GM23248 (cell line): ENCODE results near the gene PLEK. TPM values are rescaled to one million over a fixed set of nuclear protein-coding genes. Genes with fewer than 3 reads are reported as not detected.
A peak's percentile ranks its signal among the peaks of the same experiment; 100 is the strongest.

Experiments
- DNase-seq: peaks from one replicate; pipeline ENCODE4 v3.0.0-alpha.2; 2015
- H2AFZ ChIP-seq: fragments of 200-600 bp; sonication (generic); 2 replicates; pipeline ENCODE4 v1.6.1; 2016; ENCODE audit warnings: antibody characterized with exemption
- H3F3A ChIP-seq: fragments of 200-600 bp; sonication (generic); 2 replicates; pipeline ENCODE4 v1.6.1; 2016; ENCODE audit warnings: mild to moderate bottlenecking, antibody characterized with exemption, mixed run types; ENCODE audit not compliant: insufficient read depth
- H3K27ac ChIP-seq: fragments of 200-600 bp; sonication (generic); 2 replicates; pipeline ENCODE4 v1.5.1; 2016; ENCODE audit warnings: mild to moderate bottlenecking
- H3K27me3 ChIP-seq: fragments of 200-600 bp; sonication (generic); replicated peaks from 2 replicates; pipeline ENCODE4 v1.6.1; 2016; ENCODE audit warnings: mild to moderate bottlenecking; ENCODE audit not compliant: insufficient read depth
- H3K36me3 ChIP-seq: fragments of 200-600 bp; sonication (generic); 2 replicates; pipeline ENCODE4 v1.6.1; 2016; ENCODE audit warnings: low read depth, mild to moderate bottlenecking
- H3K4me1 ChIP-seq: fragments of 200-600 bp; sonication (generic); 2 replicates; pipeline ENCODE4 v1.6.1; 2016; ENCODE audit warnings: mild to moderate bottlenecking; ENCODE audit not compliant: insufficient read depth
- H3K4me2 ChIP-seq: fragments of 200-600 bp; sonication (generic); one replicate; pipeline ENCODE4 v1.6.1; 2016; ENCODE audit warnings: mild to moderate bottlenecking; ENCODE audit not compliant: unreplicated experiment
- H3K4me3 ChIP-seq: fragments of 200-600 bp; sonication (generic); 2 replicates; pipeline ENCODE4 v1.5.1; 2016; ENCODE audit warnings: mild to moderate bottlenecking
- H3K79me2 ChIP-seq: fragments of 200-600 bp; sonication (generic); 2 replicates; pipeline ENCODE4 v1.6.1; 2016; ENCODE audit warnings: mild to moderate bottlenecking; ENCODE audit not compliant: insufficient read depth
- H3K9ac ChIP-seq: fragments of 200-600 bp; sonication (generic); 2 replicates; pipeline ENCODE4 v1.6.1; 2016; ENCODE audit warnings: mild to moderate bottlenecking
- H3K9me2 ChIP-seq: fragments of 200-600 bp; sonication (generic); 2 replicates; pipeline ENCODE4 v1.6.1; 2016; ENCODE audit warnings: mixed run types, mild to moderate bottlenecking, moderate library complexity; ENCODE audit not compliant: insufficient read depth
- H3K9me3 ChIP-seq: fragments of 200-600 bp; sonication (generic); one replicate; pipeline ENCODE4 v1.6.1; 2017; ENCODE audit warnings: low read depth
- H4K20me1 ChIP-seq: fragments of 200-600 bp; sonication (generic); 2 replicates; pipeline ENCODE4 v1.6.0; 2016; ENCODE audit not compliant: insufficient read depth
- EZH2 ChIP-seq: fragments of 200-600 bp; sonication (generic); IDR thresholded peaks from 2 replicates; pipeline ENCODE4 v1.6.1; 2018; ENCODE audit warnings: antibody characterized with exemption, mild to moderate bottlenecking; ENCODE audit not compliant: insufficient read depth, poor library complexity, severe bottlenecking
- EZH2phosphoT487 ChIP-seq: fragments of 200-600 bp; sonication (generic); IDR thresholded peaks from 2 replicates; pipeline ENCODE4 v1.6.1; 2018; ENCODE audit warnings: antibody characterized with exemption, moderate library complexity, mild to moderate bottlenecking, low read depth; ENCODE audit not compliant: insufficient read depth
- WGBS, 2 experiments: methylation state at CpG; one replicate each; pipeline ENCODE4 v1.1.6; 2015 to 2017; ENCODE audit warnings: low lambda C conversion rate in 2 of 2, low coverage in 1 of 2; ENCODE audit errors: missing lambda C conversion rate in 2 of 2; 5-methylcytosine and 5-hydroxymethylcytosine counted together
- in situ Hi-C: fragments of 300-500 bp; cut with MboI; formaldehyde crosslinking; loops from 2 replicates; pipeline ENCODE4 v1.15.0; 2020
- polyA plus RNA-seq: library from polyadenylated mRNA; unstranded; fragments of >200 nt; fragmentation: Nextera tagmentation; extraction: Ambion mirVana; gene quantifications from 2 replicates; pipeline ENCODE4 v1.2.1, GENCODE V29; 2016
- total RNA-seq: library from RNA; depleted of rRNA; stranded (reverse); fragments of >200 nt; shearing (Covaris generic); gene quantifications from 2 replicates; pipeline ENCODE4 v1.2.3, GENCODE V29; 2014; rRNA removed

PLEK gene, protein sequence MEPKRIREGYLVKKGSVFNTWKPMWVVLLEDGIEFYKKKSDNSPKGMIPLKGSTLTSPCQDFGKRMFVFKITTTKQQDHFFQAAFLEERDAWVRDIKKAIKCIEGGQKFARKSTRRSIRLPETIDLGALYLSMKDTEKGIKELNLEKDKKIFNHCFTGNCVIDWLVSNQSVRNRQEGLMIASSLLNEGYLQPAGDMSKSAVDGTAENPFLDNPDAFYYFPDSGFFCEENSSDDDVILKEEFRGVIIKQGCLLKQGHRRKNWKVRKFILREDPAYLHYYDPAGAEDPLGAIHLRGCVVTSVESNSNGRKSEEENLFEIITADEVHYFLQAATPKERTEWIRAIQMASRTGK
- not detected in 2 replicates for total RNA-seq
- 0.15 and 0.39 TPM in 2 replicates for polyA plus RNA-seq

DNA sequence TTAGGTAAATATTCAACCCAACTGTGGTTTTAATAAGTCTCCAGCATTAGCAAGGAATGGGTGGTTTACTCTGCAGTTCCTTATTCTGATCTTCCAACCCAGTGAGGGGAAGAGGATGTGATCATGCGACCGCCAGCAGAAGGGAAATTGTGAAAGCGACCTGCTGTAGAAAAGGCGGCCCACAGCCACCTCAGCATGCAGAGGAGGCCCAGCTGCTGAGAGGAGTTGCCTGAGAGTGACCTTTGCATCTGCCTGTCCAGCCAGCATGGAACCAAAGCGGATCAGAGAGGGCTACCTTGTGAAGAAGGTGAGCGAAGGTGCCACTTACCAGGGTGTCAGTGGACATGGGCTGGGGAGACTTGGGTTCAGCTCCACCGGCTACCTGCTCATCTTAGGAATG, at the start of gene PLEK:
PLEK (plus strand) TSS at position 196 of the 400 bp plus-strand sequence; CDS start at position 266, 70 bp downstream.
- DNase-seq = no peak
- H4K20me1 ChIP-seq = no peaks in the 10 kb centered on the region
- no peaks in the 10 kb centered on the region for H3K27me3 ChIP-seq
- 92 to 96% methylated on average over 6 to 7 of the region's 7 CpGs for WGBS, 2 experiments
- no peaks in the 10 kb centered on the region for H3K9me2 ChIP-seq
- peaks cover 14% of the 10 kb centered on the region for H3K4me1 ChIP-seq
- no peak within 1 kb of the TSS for H3K27ac ChIP-seq
- peaks cover 26% of the 10 kb centered on the region for H3F3A ChIP-seq
- H3K9ac ChIP-seq = no peak within 1 kb of the TSS
- H3K4me3 ChIP-seq = no peak within 1 kb of the TSS
- no peaks in the 10 kb centered on the region for H3K79me2 ChIP-seq
- no peak for TF ChIP-seq EZH2phosphoT487
- TF ChIP-seq EZH2 = no peak
- H2AFZ ChIP-seq = no peak within 1 kb of the TSS
- in situ Hi-C loops = no loop called here
- H3K36me3 ChIP-seq = no peaks in the 10 kb centered on the region
- no peak within 1 kb of the TSS for H3K4me2 ChIP-seq
- no peaks in the 10 kb centered on the region for H3K9me3 ChIP-seq

DNA sequence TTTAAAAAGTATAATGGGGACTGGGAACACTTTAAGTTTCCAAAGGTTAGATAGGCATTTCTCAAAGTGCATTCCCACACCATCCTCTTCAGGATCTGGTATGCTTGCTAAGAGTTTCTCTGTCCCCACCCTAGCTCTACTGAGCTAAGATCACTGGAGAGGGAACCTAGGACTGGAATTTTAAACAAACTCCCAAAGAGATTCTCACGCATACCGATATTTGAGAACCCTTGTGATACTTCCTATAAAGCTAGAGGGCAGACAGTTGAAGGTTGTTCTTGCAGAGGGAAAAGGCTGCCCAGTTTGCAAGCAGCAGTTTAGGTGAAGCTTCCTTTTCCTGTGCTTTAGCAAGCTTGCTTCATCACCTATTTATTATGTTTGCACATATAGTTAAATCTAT, 49.0 kb upstream of the PLEK start:
- Histone ChIP-seq H3K27me3 (no peaks in the 10 kb centered on the region), H3K27ac (no peak overlapping the region), H3K79me2 (peaks cover 62% of the 10 kb centered on the region), H3K9ac (no peak overlapping the region), H4K20me1 (no peaks in the 10 kb centered on the region), H3K9me2 (no peaks in the 10 kb centered on the region), H3K9me3 (no peaks in the 10 kb centered on the region), H2AFZ (no peak overlapping the region), H3F3A (no peaks in the 10 kb centered on the region; the same call in 1 of the 2 replicates), H3K36me3 (0 out of 2 replicates have a peak, but pooled peaks cover 15% of the 10 kb centered on the region), H3K4me1 (peaks cover 3% of the 10 kb centered on the region; the same call in 1 of the 2 replicates), H3K4me3 (no peak overlapping the region), H3K4me2 (no peak overlapping the region)
- in situ Hi-C loops = no loop called here
- DNase-seq = no peak
- no peak for TF ChIP-seq EZH2
- no peak for TF ChIP-seq EZH2phosphoT487
- WGBS, 2 experiments = 97 to 100% methylated on average over 2 of the region's 2 CpGs

DNA sequence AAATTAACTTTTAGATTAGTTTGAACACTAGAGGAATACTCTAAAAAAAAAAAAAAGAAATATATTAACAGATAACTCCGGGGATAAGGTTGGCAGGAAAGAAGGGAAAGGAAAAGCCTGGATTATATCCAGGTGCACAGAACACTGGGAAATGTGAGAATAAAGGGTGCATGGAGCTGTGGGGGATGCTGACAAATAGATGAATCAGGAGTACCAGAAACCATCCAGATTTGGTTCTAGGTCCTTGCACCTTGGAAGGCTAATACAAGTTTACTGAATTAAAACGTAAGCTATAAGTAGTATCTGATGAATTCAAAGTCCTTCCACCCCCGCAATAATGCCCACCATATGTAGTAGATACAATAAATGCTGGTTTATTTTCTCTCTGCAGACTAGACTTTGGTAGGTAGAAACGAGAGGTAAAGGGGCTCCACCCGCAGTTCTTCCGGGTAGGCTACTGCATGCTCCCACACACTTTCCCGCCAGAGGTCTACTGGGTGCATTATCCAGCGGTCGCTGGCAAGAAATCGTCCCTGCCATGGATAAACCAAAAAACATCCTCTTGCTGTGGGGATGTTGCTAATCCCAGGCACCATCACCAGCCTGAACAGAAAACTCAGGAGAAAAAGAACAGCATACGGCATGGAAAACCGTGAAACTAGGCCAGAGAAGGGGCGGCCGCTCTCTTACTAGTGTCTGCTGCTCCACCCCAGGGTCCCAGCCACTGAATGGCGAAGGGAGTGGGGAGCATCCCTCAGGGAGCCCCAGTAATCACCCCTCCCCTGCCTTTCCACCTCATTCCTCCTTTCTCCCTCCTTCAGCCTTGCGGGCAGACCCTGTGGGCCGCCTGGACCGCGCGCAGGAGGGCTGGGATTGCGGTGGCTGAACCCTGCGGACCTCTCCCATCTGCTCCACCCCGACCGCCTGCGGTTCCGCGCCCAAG, 46.8 kb upstream of the PLEK start:
- 5 to 7% methylated on average over 27 of the region's 27 CpGs for WGBS, 2 experiments
- Histone ChIP-seq H2AFZ (peak overlapping the region; percentile 92), H4K20me1 (no peaks in the 10 kb centered on the region), H3K9me3 (no peaks in the 10 kb centered on the region), H3K9ac (peak overlapping the region; percentile 91), H3K4me1 (peaks cover 3% of the 10 kb centered on the region; the same call in 1 of the 2 replicates), H3K36me3 (0 out of 2 replicates have a peak, but pooled peaks cover 12% of the 10 kb centered on the region), H3K9me2 (no peaks in the 10 kb centered on the region), H3K27me3 (no peaks in the 10 kb centered on the region), H3K27ac (peak overlapping the region; percentile 85), H3K4me3 (peak overlapping the region; percentile 96), H3K4me2 (peak overlapping the region; percentile 96), H3K79me2 (peaks cover 57% of the 10 kb centered on the region), H3F3A (no peaks in the 10 kb centered on the region; the same call in 1 of the 2 replicates)
- peak; percentile 45 for DNase-seq
- no peak for TF ChIP-seq EZH2phosphoT487
- TF ChIP-seq EZH2 = no peak
- in situ Hi-C loops = no loop called here

DNA sequence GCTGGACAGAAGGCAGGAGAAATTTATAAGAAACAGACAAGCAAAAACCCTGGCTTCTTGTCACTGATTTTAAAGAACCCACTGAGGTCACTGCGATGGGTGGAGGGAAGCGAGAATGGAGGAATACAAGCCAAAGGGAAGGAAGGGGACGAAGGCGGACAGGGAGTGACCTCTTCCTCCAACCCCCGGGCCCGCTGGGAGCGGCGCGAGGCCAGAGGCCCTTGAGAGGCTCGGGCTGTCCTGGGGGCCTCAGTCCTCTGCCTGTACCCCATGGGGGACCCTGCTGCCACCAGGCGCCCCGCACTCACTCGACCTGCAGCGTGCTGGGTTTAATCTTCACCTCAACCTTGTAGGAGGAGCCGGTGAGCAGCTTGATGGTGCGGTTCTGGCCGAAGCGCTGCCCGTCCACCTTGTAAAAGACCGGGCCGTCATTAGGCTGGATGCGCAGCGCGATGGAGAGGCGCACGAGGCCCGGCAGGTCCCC, 46.1 kb upstream of the PLEK start:
- TF ChIP-seq EZH2 = no peak
- no peak for TF ChIP-seq EZH2phosphoT487
- peak overlapping the region; percentile 96 for H3K4me3 ChIP-seq
- peaks cover 54% of the 10 kb centered on the region for H3K79me2 ChIP-seq
- H3K4me1 ChIP-seq = peaks cover 3% of the 10 kb centered on the region; the same call in 1 of the 2 replicates
- no peaks in the 10 kb centered on the region for H3K9me2 ChIP-seq
- H3K9ac ChIP-seq = peak overlapping the region; percentile 91
- H3K9me3 ChIP-seq = no peaks in the 10 kb centered on the region
- peak overlapping the region; percentile 92 for H2AFZ ChIP-seq
- peak; percentile 53 for DNase-seq
- H4K20me1 ChIP-seq = no peaks in the 10 kb centered on the region
- H3K36me3 ChIP-seq = 0 out of 2 replicates have a peak, but pooled peaks cover 12% of the 10 kb centered on the region
- in situ Hi-C loops = no loop called here
- peak overlapping the region; percentile 85 for H3K27ac ChIP-seq
- WGBS, 2 experiments = 0 to 2% methylated on average over 22 to 23 of the region's 27 CpGs
- H3F3A ChIP-seq = no peaks in the 10 kb centered on the region; the same call in 1 of the 2 replicates
- H3K27me3 ChIP-seq = no peaks in the 10 kb centered on the region
- peak overlapping the region; percentile 96 for H3K4me2 ChIP-seq
